ENCODE data around the gene SLC12A6. TPM values are rescaled to one million over a fixed set of nuclear protein-coding genes. Genes with fewer than 3 reads are reported as not detected.

SLC12A6 gene
- total and polyA plus RNA-seq, 2 of the 13 experiments (the other 11 are each of a cell fraction or from before 2014, with no cell fraction given) = 15.2 to 30.1 TPM

GRCh38 chr15:34209421-34210282 is 127.9 kb downstream of the SLC12A6 start, which contains the start of gene KATNBL1 (continued):
- peak; percentile 48; the same call in 1 of the 2 replicates for TF ChIP-seq ZBTB7A (CRISPR knock-in tag; IDR thresholded peaks at IDR 0.05)
- TF ChIP-seq AGO1 (IDR thresholded peaks at IDR 0.05; ENCODE audit: low read depth, low read length, poor library complexity, severe bottlenecking) = no peak
- no peak for TF ChIP-seq NFYC (CRISPR knock-in tag; IDR thresholded peaks at IDR 0.05)
- TF ChIP-seq FLYWCH1 (CRISPR knock-in tag; IDR thresholded peaks at IDR 0.05) = no peak
- TF ChIP-seq RFX5 (IDR thresholded peaks at IDR 0.05; ENCODE audit: low read depth, low read length) = no peak
- peak; percentile 79 for TF ChIP-seq RXRA (CRISPR knock-in tag; IDR thresholded peaks at IDR 0.05)
- no peak for TF ChIP-seq ZNF34 (CRISPR knock-in tag; IDR thresholded peaks at IDR 0.05; ENCODE audit: borderline replicate concordance)
- no peak for TF ChIP-seq ELK4 (CRISPR knock-in tag; IDR thresholded peaks at IDR 0.05; ENCODE audit: borderline replicate concordance)
- TF ChIP-seq THYN1 (CRISPR knock-in tag; IDR thresholded peaks at IDR 0.05; ENCODE audit: borderline replicate concordance, low read depth) = no peak
- TF ChIP-seq ATAD3A (CRISPR knock-in tag; IDR thresholded peaks at IDR 0.05) = no peak
- TF ChIP-seq ZNF333 (CRISPR knock-in tag; IDR thresholded peaks at IDR 0.05; ENCODE audit: borderline replicate concordance) = no peak
- TF ChIP-seq ZNF574 (CRISPR knock-in tag; IDR thresholded peaks at IDR 0.05) = peak; percentile 98
- no peak for TF ChIP-seq GRHL1 (CRISPR knock-in tag; conservative IDR thresholded peaks at IDR 0.05)
- no peak for TF ChIP-seq SIX4 (CRISPR knock-in tag; IDR thresholded peaks at IDR 0.05)
- no peak for TF ChIP-seq SKIL (CRISPR knock-in tag; IDR thresholded peaks at IDR 0.05; ENCODE audit: borderline replicate concordance)
- peak; percentile 69; the same call in 1 of the 2 replicates for TF ChIP-seq ZNF280B (CRISPR knock-in tag; IDR thresholded peaks at IDR 0.05; ENCODE audit: borderline replicate concordance)
- no peak for TF ChIP-seq SMARCC2 (IDR thresholded peaks at IDR 0.05)
- TF ChIP-seq U2AF2 (IDR thresholded peaks at IDR 0.05; ENCODE audit: low read depth, low read length) = no peak
- TF ChIP-seq POLR2AphosphoS2 (IDR thresholded peaks at IDR 0.05; ENCODE audit: low read depth, low read length) = no peak

Data from HepG2 (cell line).